ENCODE measurements around the gene RNF141.

Gene RNF141

GRCh38 chr11:10500757-10501684, 40.0 kb downstream of the RNF141 start:
- in situ Hi-C loops (cut with MboI; ENCODE audit: low sequenced_read_pairs): loop anchor here (25.0 kb wide), 2 partner anchors 89 to 236 kb away; no protein-coding TSS in a partner anchor

GRCh38 chr11:10499874-10500601, 40.9 kb downstream of the RNF141 start:
- in situ Hi-C loops (cut with MboI; ENCODE audit: low sequenced_read_pairs): loop anchor here (25.0 kb wide), 2 partner anchors 88 to 237 kb away; no protein-coding TSS in a partner anchor

- in situ Hi-C loops (cut with MboI; ENCODE audit: low sequenced_read_pairs): no loop called here
Observed at GRCh38 chr11:10499452-10499851, 41.5 kb downstream of the RNF141 start.

GRCh38 chr11:10498426-10499250, 42.3 kb downstream of the RNF141 start:
- in situ Hi-C loops (cut with MboI; ENCODE audit: low sequenced_read_pairs): no loop called here

- in situ Hi-C loops (cut with MboI; ENCODE audit: low sequenced_read_pairs): no loop called here
Observed at GRCh38 chr11:10498022-10498400, 43.0 kb downstream of the RNF141 start.

GRCh38 chr11:10497371-10498021, 43.5 kb downstream of the RNF141 start:
- in situ Hi-C loops (cut with MboI; ENCODE audit: low sequenced_read_pairs): no loop called here

GRCh38 chr11:10496296-10496936, 44.6 kb downstream of the RNF141 start:
- in situ Hi-C loops (cut with MboI; ENCODE audit: low sequenced_read_pairs): no loop called here

GRCh38 chr11:10495464-10495786, 45.6 kb downstream of the RNF141 start:
- in situ Hi-C loops (cut with MboI; ENCODE audit: low sequenced_read_pairs): no loop called here

- in situ Hi-C loops (cut with MboI; ENCODE audit: low sequenced_read_pairs): no loop called here
Observed at GRCh38 chr11:10494636-10495463, 46.1 kb downstream of the RNF141 start.

GRCh38 chr11:10493041-10493663, 47.8 kb downstream of the RNF141 start:
- in situ Hi-C loops (cut with MboI; ENCODE audit: low sequenced_read_pairs): no loop called here

- in situ Hi-C loops (cut with MboI; ENCODE audit: low sequenced_read_pairs): no loop called here
Observed at GRCh38 chr11:10492084-10492483, 48.9 kb downstream of the RNF141 start.

GRCh38 chr11:10490398-10491241, 50.4 kb downstream of the RNF141 start:
- in situ Hi-C loops (cut with MboI; ENCODE audit: low sequenced_read_pairs): no loop called here

- in situ Hi-C loops (cut with MboI; ENCODE audit: low sequenced_read_pairs): no loop called here
Observed at GRCh38 chr11:10490032-10490397, 51.0 kb downstream of the RNF141 start.

- in situ Hi-C loops (cut with MboI; ENCODE audit: low sequenced_read_pairs): no loop called here
Observed at GRCh38 chr11:10488934-10489691, 51.9 kb downstream of the RNF141 start.

- in situ Hi-C loops (cut with MboI; ENCODE audit: low sequenced_read_pairs): no loop called here
Observed at GRCh38 chr11:10488121-10488933, 52.7 kb downstream of the RNF141 start.

GRCh38 chr11:10487002-10487647, 53.9 kb downstream of the RNF141 start:
- in situ Hi-C loops (cut with MboI; ENCODE audit: low sequenced_read_pairs): no loop called here
